GM13977 (cell line): ENCODE results near the gene TRHDE.

Experiments
- DNase-seq: peaks from one replicate; pipeline ENCODE4 v3.0.0; 2012; ENCODE audit warnings: low spot score
- CTCF ChIP-seq: IDR thresholded peaks from 2 replicates; pipeline ENCODE4 v1.5.1; 2012; ENCODE audit warnings: mild to moderate bottlenecking, control low read depth; ENCODE audit not compliant: insufficient read depth; ENCODE audit errors: extremely low read depth, missing control alignments
- in situ Hi-C: fragments of 300-500 bp; cut with MboI; formaldehyde crosslinking; loops from one replicate; pipeline ENCODE4 v1.12.0; 2022; ENCODE audit warnings: low sequenced_read_pairs, low pct_unique_long_range_greater_than_20kb, mixed read lengths, inconsistent platforms; ENCODE audit not compliant: unreplicated experiment

TRHDE gene

GRCh38 chr12:72236071-72236705, 36.0 kb upstream of the TRHDE start:
- no peak for TF ChIP-seq CTCF
- no peak for DNase-seq
- in situ Hi-C loops, result no loop called here

- in situ Hi-C loops, result no loop called here
These were observed 30.6 kb upstream of the TRHDE start for GRCh38 chr12:72241552-72241951.

GRCh38 chr12:72242946-72243345, 29.2 kb upstream of the TRHDE start:
- DNase-seq, result no peak
- in situ Hi-C loops, result no loop called here
- TF ChIP-seq CTCF, result no peak

More at GRCh38 chr12:72241552-72241951, 30.6 kb upstream of the TRHDE start:
- no peak for TF ChIP-seq CTCF
- DNase-seq, result no peak

- no peak for TF ChIP-seq CTCF
- DNase-seq, result no peak
- in situ Hi-C loops, result no loop called here
These were observed 25.8 kb upstream of the TRHDE start for GRCh38 chr12:72246370-72246769.

- in situ Hi-C loops, result no loop called here
- no peak for TF ChIP-seq CTCF
- DNase-seq, result no peak
These were observed 21.8 kb upstream of the TRHDE start for GRCh38 chr12:72250346-72250745.

GRCh38 chr12:72256725-72257124, 15.4 kb upstream of the TRHDE start:
- DNase-seq, result no peak
- TF ChIP-seq CTCF, result no peak
- in situ Hi-C loops, result no loop called here

GRCh38 chr12:72261885-72262284, 10.3 kb upstream of the TRHDE start:
- in situ Hi-C loops, result no loop called here
- TF ChIP-seq CTCF, result no peak
- no peak for DNase-seq
